Ectodermal cell (in vitro differentiated cells): ENCODE results near the gene GK.
"Not testable (repeated sequence)": the region's sequence is repeated elsewhere in the genome, so short reads cannot be mapped to it uniquely, and the experiment has no call there.

ENCODE experiments used
- H3K27ac ChIP-seq: 2 replicates; pipeline ENCODE4 v1.7.0; 2013; ENCODE audit warnings: mild to moderate bottlenecking, low read depth, low read length; ENCODE audit not compliant: insufficient read depth, poor library complexity, severe bottlenecking
- H3K27me3 ChIP-seq: 2 replicates; pipeline ENCODE4 v1.7.0; 2013; ENCODE audit warnings: mild to moderate bottlenecking, low read length; ENCODE audit not compliant: insufficient read depth, control insufficient read depth, poor library complexity, severe bottlenecking
- H3K36me3 ChIP-seq: one replicate; pipeline ENCODE4 v1.7.0; 2013; ENCODE audit warnings: low read length; ENCODE audit not compliant: control insufficient read depth, insufficient read depth
- H3K4me1 ChIP-seq: one replicate; pipeline ENCODE4 v1.7.0; 2013; ENCODE audit warnings: low read length; ENCODE audit not compliant: control insufficient read depth, insufficient read depth
- H3K4me3 ChIP-seq: 2 replicates; pipeline ENCODE4 v1.7.0; 2013; ENCODE audit warnings: low read depth, low read length, control low read depth; ENCODE audit not compliant: insufficient read depth
- H3K9me3 ChIP-seq: 2 replicates; pipeline ENCODE4 v1.7.0; 2013; ENCODE audit warnings: mild to moderate bottlenecking, low read length, moderate library complexity; ENCODE audit not compliant: control insufficient read depth
- WGBS, 2 experiments: methylation state at CpG; one replicate each; pipeline ENCODE4 v1.1.7; 2013; ENCODE audit warnings: missing lambda C conversion rate in 2 of 2; 5-methylcytosine and 5-hydroxymethylcytosine counted together

Gene GK

GRCh38 chrX:30626402-30626801 lies 26.8 kb upstream of the GK start:
- H3K27me3 ChIP-seq, result no peaks in the 10 kb centered on the region
- 97% methylated on average over 2 of the region's 2 CpGs for WGBS, 2 experiments
- no peaks in the 10 kb centered on the region for H3K36me3 ChIP-seq
- H3K4me3 ChIP-seq, result no peak overlapping the region
- no peak overlapping the region for H3K27ac ChIP-seq
- no peaks in the 10 kb centered on the region for H3K9me3 ChIP-seq
- H3K4me1 ChIP-seq, result no peaks in the 10 kb centered on the region

- 84 to 86% methylated on average over 5 to 7 of the region's 8 CpGs for WGBS, 2 experiments
- H3K4me3 ChIP-seq, result no peak overlapping the region
Measured at GRCh38 chrX:30627818-30628652, 25.2 kb upstream of the GK start.

DNA sequence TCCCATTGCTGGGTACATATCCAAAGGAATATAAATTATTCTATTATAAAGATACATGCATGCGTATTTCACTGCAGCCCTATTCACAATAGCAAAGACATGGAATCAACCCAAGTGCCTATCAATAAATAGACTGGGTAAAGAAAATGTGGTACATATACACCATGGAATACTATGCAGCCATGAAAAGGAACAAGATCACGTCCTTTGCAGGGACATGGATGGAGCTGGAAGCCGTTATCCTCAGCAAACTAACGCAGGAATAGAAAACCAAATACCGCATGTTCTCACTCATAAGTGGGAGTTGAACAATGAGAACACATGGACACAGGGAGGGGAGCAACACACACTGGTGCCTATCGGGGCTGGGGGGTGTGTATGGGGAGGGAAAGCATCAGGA lies 19.2 kb upstream of the GK start:
- not testable (repeated sequence) for H3K27ac ChIP-seq, H3K27me3 ChIP-seq, H3K36me3 ChIP-seq, H3K9me3 ChIP-seq, H3K4me3 ChIP-seq, H3K4me1 ChIP-seq
- WGBS, 2 experiments, result 89 to 100% methylated on average over 5 to 6 of the region's 6 CpGs

More at GRCh38 chrX:30627818-30628652, 25.2 kb upstream of the GK start:
- Histone ChIP-seq H3K27me3 (no peaks in the 10 kb centered on the region), H3K27ac (no peak overlapping the region), H3K9me3 (no peaks in the 10 kb centered on the region), H3K36me3 (no peaks in the 10 kb centered on the region), H3K4me1 (no peaks in the 10 kb centered on the region)

- H3K27ac ChIP-seq, result no peak overlapping the region
- H3K9me3 ChIP-seq, result no peaks in the 10 kb centered on the region
- H3K36me3 ChIP-seq, result no peaks in the 10 kb centered on the region
- WGBS, 2 experiments, result 100% methylated on average over 1 of the region's 4 CpGs; no CpG with 5 or more reads in 1 of the 2 experiments
- H3K4me1 ChIP-seq, result no peaks in the 10 kb centered on the region
- no peak overlapping the region for H3K4me3 ChIP-seq
- H3K27me3 ChIP-seq, result no peaks in the 10 kb centered on the region
Measured at GRCh38 chrX:30635630-30636029, 17.6 kb upstream of the GK start.

DNA sequence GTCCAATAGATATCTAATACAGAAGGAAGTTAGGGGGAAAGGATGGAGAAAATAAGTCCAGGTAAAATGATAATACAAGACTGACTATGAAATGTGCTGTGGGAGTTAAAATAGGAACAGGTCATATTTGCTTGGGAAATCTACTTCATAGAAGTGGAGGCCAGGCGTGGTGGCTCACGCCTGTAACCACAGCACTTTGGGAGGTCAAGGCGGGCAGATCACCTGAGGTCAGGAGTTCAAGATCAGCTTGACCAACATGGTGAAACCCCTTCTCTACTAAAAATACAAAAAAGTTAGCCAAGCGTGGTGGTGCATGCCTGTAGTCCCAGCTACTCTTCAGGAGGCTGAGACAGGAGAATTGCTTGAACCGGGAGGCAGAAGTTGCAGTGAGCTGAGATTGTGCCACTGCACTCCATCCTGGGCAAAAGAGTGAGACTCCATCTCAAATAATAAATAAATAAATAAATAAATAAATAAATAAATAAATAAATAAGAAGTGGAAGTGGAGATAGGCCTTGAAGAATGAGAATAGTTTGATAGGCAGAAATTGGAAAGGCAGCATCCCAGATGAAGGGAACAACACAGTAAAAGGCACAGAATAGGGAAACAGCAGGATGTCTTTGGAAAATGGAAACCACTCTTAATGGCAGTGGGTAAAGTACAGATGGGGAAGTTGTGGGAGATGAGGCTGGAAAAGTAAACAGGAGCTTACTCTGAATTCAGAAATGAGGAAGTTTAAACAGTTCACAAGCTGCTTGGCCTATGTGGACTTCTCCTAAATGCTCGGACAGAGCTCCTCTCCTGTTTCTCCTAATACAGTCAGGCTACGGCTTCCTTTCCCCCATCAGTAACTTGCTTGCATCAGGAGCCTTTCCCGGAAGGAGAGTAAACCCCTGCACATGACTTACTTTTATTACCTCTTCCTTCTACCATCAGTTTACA lies 15.1 kb upstream of the GK start:
- H3K27me3 ChIP-seq, result no peaks in the 10 kb centered on the region
- H3K36me3 ChIP-seq, result no peaks in the 10 kb centered on the region
- no peak overlapping the region for H3K27ac ChIP-seq
- H3K4me3 ChIP-seq, result no peak overlapping the region
- no peaks in the 10 kb centered on the region for H3K4me1 ChIP-seq
- 91 to 97% methylated on average over 7 to 8 of the region's 8 CpGs for WGBS, 2 experiments
- H3K9me3 ChIP-seq, result no peaks in the 10 kb centered on the region

GRCh38 chrX:30639702-30640101 lies 13.5 kb upstream of the GK start:
- H3K4me3 ChIP-seq, H3K4me1 ChIP-seq, H3K27me3 ChIP-seq, H3K36me3 ChIP-seq, H3K27ac ChIP-seq, H3K9me3 ChIP-seq: not testable (repeated sequence)
- 97% methylated on average over 4 to 5 of the region's 5 CpGs for WGBS, 2 experiments

DNA sequence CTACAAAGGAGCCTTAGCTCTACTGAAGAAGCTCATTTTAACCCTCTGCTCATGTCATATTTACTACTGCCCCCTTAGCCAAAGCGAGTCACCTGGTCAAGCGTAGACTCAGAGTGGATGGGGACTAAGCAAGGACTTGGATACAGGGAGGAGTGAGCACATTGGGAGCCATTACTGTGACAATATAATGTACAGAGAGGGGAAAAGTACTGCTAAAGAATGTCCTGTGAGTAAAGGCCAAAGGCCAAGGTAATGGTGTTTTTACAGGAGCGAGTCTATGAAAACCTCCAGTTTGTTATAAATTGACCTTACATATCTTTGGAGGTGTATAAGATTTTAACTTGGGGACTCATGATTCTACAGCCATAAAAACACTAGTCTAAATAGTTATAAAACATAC lies 10.6 kb upstream of the GK start:
- Histone ChIP-seq H3K27ac (no peak overlapping the region), H3K36me3 (no peaks in the 10 kb centered on the region), H3K4me1 (no peaks in the 10 kb centered on the region), H3K9me3 (no peaks in the 10 kb centered on the region), H3K27me3 (no peaks in the 10 kb centered on the region), H3K4me3 (no peak overlapping the region)
- WGBS, 2 experiments, result 88 to 100% methylated on average over 2 to 3 of the region's 3 CpGs

DNA sequence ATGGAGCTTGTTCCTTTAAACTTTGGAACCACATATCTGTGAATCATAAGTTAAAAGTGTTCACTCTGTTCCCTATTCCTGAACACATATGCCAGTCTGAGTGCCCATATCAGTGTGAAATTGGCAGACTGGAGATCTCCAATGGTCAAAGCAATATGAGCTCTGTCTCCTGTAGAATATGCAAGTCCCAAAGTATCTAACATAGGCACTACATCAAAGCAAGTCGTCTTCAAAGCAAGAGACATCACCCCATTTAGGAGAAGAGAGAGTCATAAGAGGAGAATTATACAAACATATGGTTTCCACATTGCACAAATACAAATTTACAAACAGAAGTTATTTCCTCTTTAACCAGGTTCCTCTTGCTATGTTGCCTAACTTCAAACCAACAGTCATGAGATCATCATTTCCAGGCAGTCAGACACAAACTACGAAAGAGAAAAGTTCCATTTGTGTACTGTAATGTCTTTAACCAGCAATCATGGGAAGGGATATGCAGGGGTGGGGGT lies 9.9 kb upstream of the GK start:
- 81% methylated on average over 2 of the region's 2 CpGs; no CpG with 5 or more reads in 1 of the 2 experiments for WGBS, 2 experiments
- Histone ChIP-seq H3K36me3 (no peaks in the 10 kb centered on the region), H3K27ac (no peak overlapping the region), H3K4me1 (no peaks in the 10 kb centered on the region), H3K27me3 (no peaks in the 10 kb centered on the region), H3K9me3 (no peaks in the 10 kb centered on the region), H3K4me3 (no peak overlapping the region)

- H3K27me3 ChIP-seq, result no peaks in the 10 kb centered on the region
- H3K9me3 ChIP-seq, result no peaks in the 10 kb centered on the region
- H3K27ac ChIP-seq, result no peak overlapping the region
- 83 to 88% methylated on average over 1 to 2 of the region's 2 CpGs for WGBS, 2 experiments
- H3K36me3 ChIP-seq, result no peaks in the 10 kb centered on the region
- H3K4me3 ChIP-seq, result no peak overlapping the region
- H3K4me1 ChIP-seq, result no peaks in the 10 kb centered on the region
Measured at GRCh38 chrX:30649859-30650258, 3.4 kb upstream of the GK start.
